MM.1S (cell line): ENCODE measurements around the gene SLA2.

Source experiments
- DNase-seq: peaks from one replicate; pipeline ENCODE4 v3.0.0-alpha.2; 2015
- H2AFZ ChIP-seq: fragments of 300-600 bp; sonication (generic); 2 replicates; pipeline ENCODE4 v1.6.0; 2016; ENCODE audit warnings: antibody characterized with exemption, low read length
- H3F3A ChIP-seq: fragments of 300-600 bp; sonication (generic); 2 replicates; pipeline ENCODE4 v1.6.1; 2016; ENCODE audit warnings: mild to moderate bottlenecking, antibody characterized with exemption, low read length, moderate library complexity, mixed read lengths; ENCODE audit not compliant: insufficient read depth
- H3K27ac ChIP-seq: fragments of 300-600 bp; sonication (generic); 2 replicates; pipeline ENCODE4 v1.5.1; 2016; ENCODE audit warnings: mild to moderate bottlenecking, low read length
- H3K27me3 ChIP-seq: fragments of 300-600 bp; sonication (generic); replicated peaks from 2 replicates; pipeline ENCODE4 v1.6.0; 2016; ENCODE audit warnings: low read length; ENCODE audit not compliant: insufficient read depth
- H3K36me3 ChIP-seq: fragments of 300-600 bp; sonication (generic); replicated peaks from 2 replicates; pipeline ENCODE4 v1.6.1; 2016; ENCODE audit warnings: mild to moderate bottlenecking, low read length, mixed read lengths; ENCODE audit not compliant: insufficient read depth
- H3K4me1 ChIP-seq: fragments of 300-600 bp; sonication (generic); 2 replicates; pipeline ENCODE4 v1.6.1; 2016; ENCODE audit warnings: low read length, mixed read lengths
- H3K4me2 ChIP-seq: fragments of 300-600 bp; sonication (generic); 2 replicates; pipeline ENCODE4 v1.6.0; 2016; ENCODE audit warnings: low read depth, low read length
- H3K4me3 ChIP-seq: fragments of 300-600 bp; sonication (generic); 2 replicates; pipeline ENCODE4 v1.5.1; 2016; ENCODE audit warnings: low read length, mixed read lengths
- H3K79me2 ChIP-seq: fragments of 300-600 bp; sonication (generic); 2 replicates; pipeline ENCODE4 v1.6.1; 2016; ENCODE audit warnings: mixed run types, low read length, mixed read lengths
- H3K9ac ChIP-seq: fragments of 300-600 bp; sonication (generic); 2 replicates; pipeline ENCODE4 v1.6.1; 2016; ENCODE audit warnings: low read length, mixed read lengths
- H3K9me2 ChIP-seq: fragments of 300-600 bp; sonication (generic); replicated peaks from 2 replicates; pipeline ENCODE4 v1.6.1; 2016; ENCODE audit warnings: mild to moderate bottlenecking, low read length, mixed read lengths; ENCODE audit not compliant: insufficient read depth
- H3K9me3 ChIP-seq: fragments of 300-600 bp; sonication (generic); replicated peaks from 2 replicates; pipeline ENCODE4 v1.6.1; 2016; ENCODE audit warnings: mild to moderate bottlenecking, low read length, mixed read lengths; ENCODE audit not compliant: insufficient read depth
- H4K20me1 ChIP-seq: fragments of 300-600 bp; sonication (generic); 2 replicates; pipeline ENCODE4 v1.6.1; 2016; ENCODE audit warnings: mild to moderate bottlenecking, low read length, moderate library complexity, mixed read lengths; ENCODE audit not compliant: insufficient read depth
- EZH2 ChIP-seq: fragments of 300-600 bp; sonication (generic); optimal IDR thresholded peaks from 2 replicates; pipeline ENCODE3; 2017; ENCODE audit warnings: low read depth, mild to moderate bottlenecking, antibody characterized with exemption, low read length, mixed read lengths
- EZH2phosphoT487 ChIP-seq: fragments of 300-600 bp; sonication (generic); IDR thresholded peaks from 2 replicates; pipeline ENCODE4 v1.6.1; 2018; ENCODE audit warnings: antibody characterized with exemption, low read length
- TF ChIP-seq, protein P1 (sequence below): fragments of 300-600 bp; sonication (generic); IDR thresholded peaks from 2 replicates; pipeline ENCODE4 v1.5.1; 2016; ENCODE audit warnings: antibody characterized with exemption, low read length, mixed read lengths

The SLA2 gene

DNA sequence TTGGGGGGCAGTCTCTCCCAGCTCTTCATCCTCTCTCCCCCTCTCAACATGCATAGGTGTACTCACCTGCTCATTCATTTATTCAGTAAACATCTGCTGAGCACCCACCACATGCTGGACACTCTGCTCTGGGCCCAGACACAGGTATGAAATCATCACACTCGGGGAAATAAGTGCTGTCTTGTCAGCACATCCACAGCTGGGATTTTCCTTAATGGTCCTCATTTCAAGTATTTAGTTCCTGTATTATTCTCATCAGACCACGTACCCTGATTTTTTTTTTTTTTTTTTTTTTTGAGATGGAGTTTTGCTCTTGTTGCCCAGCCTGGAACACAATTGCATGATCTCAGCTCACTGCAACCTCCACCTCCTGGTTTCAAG, 21.1 kb downstream of the SLA2 start:
- Histone ChIP-seq H3K4me2 (no peak overlapping the region), H2AFZ (no peak overlapping the region), H3K4me3 (no peak overlapping the region), H3K36me3 (no peaks in the 10 kb centered on the region), H3K4me1 (peaks cover 5% of the 10 kb centered on the region), H3K9ac (no peak overlapping the region), H3K9me3 (no peaks in the 10 kb centered on the region), H4K20me1 (no peaks in the 10 kb centered on the region), H3K27me3 (no peaks in the 10 kb centered on the region), H3F3A (no peaks in the 10 kb centered on the region), H3K79me2 (no peaks in the 10 kb centered on the region), H3K27ac (no peak overlapping the region), H3K9me2 (no peaks in the 10 kb centered on the region)
- DNase-seq = no peak
- TF ChIP-seq, protein P1, sequence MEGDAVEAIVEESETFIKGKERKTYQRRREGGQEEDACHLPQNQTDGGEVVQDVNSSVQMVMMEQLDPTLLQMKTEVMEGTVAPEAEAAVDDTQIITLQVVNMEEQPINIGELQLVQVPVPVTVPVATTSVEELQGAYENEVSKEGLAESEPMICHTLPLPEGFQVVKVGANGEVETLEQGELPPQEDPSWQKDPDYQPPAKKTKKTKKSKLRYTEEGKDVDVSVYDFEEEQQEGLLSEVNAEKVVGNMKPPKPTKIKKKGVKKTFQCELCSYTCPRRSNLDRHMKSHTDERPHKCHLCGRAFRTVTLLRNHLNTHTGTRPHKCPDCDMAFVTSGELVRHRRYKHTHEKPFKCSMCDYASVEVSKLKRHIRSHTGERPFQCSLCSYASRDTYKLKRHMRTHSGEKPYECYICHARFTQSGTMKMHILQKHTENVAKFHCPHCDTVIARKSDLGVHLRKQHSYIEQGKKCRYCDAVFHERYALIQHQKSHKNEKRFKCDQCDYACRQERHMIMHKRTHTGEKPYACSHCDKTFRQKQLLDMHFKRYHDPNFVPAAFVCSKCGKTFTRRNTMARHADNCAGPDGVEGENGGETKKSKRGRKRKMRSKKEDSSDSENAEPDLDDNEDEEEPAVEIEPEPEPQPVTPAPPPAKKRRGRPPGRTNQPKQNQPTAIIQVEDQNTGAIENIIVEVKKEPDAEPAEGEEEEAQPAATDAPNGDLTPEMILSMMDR = no peak
- no peak for TF ChIP-seq EZH2
- no peak for TF ChIP-seq EZH2phosphoT487

DNA sequence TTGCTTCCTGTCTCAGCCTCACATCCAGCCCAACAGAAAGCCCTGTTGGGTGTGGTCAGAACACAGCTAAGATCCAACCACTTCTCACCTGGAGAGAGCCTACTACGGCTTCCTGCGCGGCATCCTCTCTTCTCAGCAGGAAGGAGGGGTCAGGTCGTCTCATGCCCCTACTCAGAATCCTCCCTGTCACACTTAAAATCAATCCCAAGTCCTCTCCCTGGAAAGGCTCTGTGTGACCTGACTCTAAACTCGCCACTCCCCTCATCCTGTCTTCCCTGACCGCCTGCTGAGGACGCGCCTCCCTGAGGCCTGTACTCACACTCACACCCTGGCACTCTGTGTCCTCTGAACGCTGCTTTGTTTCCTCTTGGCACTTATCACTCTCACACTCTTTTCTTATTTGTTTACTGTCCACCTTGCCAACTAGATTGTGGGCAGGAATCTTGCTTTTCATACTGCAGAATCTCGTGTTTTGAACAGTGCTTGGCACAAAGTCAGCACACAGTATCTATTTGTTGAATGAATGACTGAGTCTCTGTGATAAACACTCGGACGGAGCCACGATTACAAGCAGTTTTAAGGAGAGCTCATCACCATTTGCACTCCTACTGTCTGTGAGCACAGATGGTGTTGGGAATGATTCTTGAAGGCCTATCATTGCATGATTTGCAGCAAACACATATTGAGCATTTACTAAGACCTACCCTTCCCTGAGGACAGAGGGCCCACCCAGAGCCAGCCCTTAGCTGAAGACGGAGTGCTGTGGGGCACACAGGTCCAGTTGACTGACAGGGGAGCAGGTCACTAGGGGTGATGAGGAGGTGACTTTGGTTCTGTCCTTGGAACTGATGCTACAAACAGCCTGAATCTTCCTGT, 21.7 kb downstream of the SLA2 start:
- no peaks in the 10 kb centered on the region for H4K20me1 ChIP-seq
- TF ChIP-seq EZH2 = no peak
- TF ChIP-seq, protein P1 = no peak
- TF ChIP-seq EZH2phosphoT487 = no peak
- H3K27ac ChIP-seq = no peak overlapping the region
- no peaks in the 10 kb centered on the region for H3K9me3 ChIP-seq
- no peak for DNase-seq
- no peak overlapping the region for H3K4me3 ChIP-seq
- no peaks in the 10 kb centered on the region for H3K36me3 ChIP-seq
- no peaks in the 10 kb centered on the region for H3K27me3 ChIP-seq
- H3F3A ChIP-seq = no peaks in the 10 kb centered on the region
- H3K4me1 ChIP-seq = no peaks in the 10 kb centered on the region
- no peak overlapping the region for H2AFZ ChIP-seq
- H3K9me2 ChIP-seq = no peaks in the 10 kb centered on the region
- no peak overlapping the region for H3K4me2 ChIP-seq
- no peaks in the 10 kb centered on the region for H3K79me2 ChIP-seq
- no peak overlapping the region for H3K9ac ChIP-seq

DNA sequence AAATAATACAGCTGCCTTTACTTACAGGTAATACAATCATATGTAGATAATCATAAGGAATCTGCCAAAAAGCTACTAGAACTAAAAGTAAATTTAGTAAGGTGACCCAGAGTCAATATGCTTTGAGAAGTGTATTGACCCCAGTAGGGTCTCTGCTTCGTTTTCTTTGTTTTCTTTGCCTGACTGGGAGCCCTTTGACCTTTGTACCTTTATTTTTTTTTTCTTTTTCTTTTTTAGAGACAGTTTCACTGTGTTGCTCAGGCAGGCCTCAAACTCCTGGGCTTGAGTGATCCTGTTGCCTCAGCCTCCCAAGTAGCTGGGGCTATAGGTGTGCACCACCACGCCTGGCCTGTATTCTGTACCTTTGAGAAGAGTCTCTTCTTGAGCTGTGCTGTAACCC, 22.6 kb downstream of the SLA2 start:
- H3K36me3 ChIP-seq = no peaks in the 10 kb centered on the region
- TF ChIP-seq EZH2 (no peak), EZH2phosphoT487 (no peak)
- TF ChIP-seq, protein P1 = no peak
- H3K4me2 ChIP-seq = no peak overlapping the region

More for the DNA sequence above, 22.6 kb downstream of the SLA2 start:
- H4K20me1 ChIP-seq = no peaks in the 10 kb centered on the region
- no peak for DNase-seq
- no peaks in the 10 kb centered on the region for H3K9me3 ChIP-seq
- H2AFZ ChIP-seq = no peak overlapping the region
- H3K9ac ChIP-seq = no peak overlapping the region
- H3K9me2 ChIP-seq = no peaks in the 10 kb centered on the region
- no peak overlapping the region for H3K27ac ChIP-seq
- no peaks in the 10 kb centered on the region for H3K27me3 ChIP-seq
- H3K4me3 ChIP-seq = no peak overlapping the region
- H3F3A ChIP-seq = no peaks in the 10 kb centered on the region
- H3K4me1 ChIP-seq = no peaks in the 10 kb centered on the region
- H3K79me2 ChIP-seq = no peaks in the 10 kb centered on the region
